ENCODE results near the gene PSPN. TPM values are rescaled to one million over a fixed set of nuclear protein-coding genes. Genes with fewer than 3 reads are reported as not detected.

Gene PSPN
- total and polyA plus RNA-seq, 4 donors, result 1.1 to 3.7 (median 2.9) TPM

DNA sequence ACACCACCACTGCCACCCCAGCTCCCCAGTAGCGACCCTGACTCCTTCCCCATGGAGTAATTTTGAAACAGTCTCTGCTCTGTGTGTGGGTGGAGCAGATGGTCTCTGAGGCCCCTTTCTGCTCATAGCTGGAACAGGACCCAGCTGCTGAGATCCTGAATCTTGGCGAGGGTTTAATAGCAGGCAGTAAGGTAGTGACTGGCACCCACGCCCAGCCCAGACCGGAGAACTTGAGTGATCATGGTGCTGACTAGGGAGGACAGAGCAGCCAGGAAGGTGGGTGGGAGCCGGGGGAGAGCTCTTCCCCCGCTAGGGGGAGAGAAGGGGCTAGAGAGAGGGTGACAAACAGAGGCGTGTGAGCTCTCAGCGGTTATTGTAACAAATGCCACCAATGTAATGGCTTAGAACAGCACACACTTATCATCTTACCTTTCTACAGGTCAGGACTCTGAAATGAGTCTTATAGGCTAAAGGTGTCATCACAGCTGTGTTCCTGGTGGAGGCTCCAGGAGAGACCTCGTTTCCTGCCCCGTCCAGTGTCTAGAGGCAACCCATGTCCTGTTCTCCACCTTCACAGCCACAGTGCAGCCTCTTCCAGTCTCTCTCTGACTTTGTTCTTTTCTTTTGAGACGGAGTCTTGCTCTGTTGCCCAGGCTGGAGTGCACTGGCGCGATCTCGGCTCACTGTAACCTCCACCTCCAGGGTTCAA, 35.1 kb downstream of the PSPN start:
- H3K27ac ChIP-seq (ENCODE audit: low read depth, low read length), result no peak overlapping the region
- H3K4me1 ChIP-seq (ENCODE audit: control insufficient read depth, insufficient read depth, low read length), result peaks cover 5% of the 10 kb centered on the region
- WGBS (ENCODE audit: insufficient coverage), result 64% methylated on average over 9 of the region's 14 CpGs
- H3K4me3 ChIP-seq (ENCODE audit: low read depth, low read length), result no peak overlapping the region
- no peaks in the 10 kb centered on the region for H3K36me3 ChIP-seq (ENCODE audit: control insufficient read depth, insufficient read depth, low read length)
- H3K27me3 ChIP-seq (ENCODE audit: control insufficient read depth, insufficient read depth, low read length), result no peaks in the 10 kb centered on the region
- no peaks in the 10 kb centered on the region for H3K9me3 ChIP-seq (ENCODE audit: control insufficient read depth, insufficient read depth, low read length)
- DNase-seq (ENCODE audit: low read depth in 4 of 6, low spot score in 6 of 6), result peak in 2 of 6 donors; percentile 20 to 46

DNA sequence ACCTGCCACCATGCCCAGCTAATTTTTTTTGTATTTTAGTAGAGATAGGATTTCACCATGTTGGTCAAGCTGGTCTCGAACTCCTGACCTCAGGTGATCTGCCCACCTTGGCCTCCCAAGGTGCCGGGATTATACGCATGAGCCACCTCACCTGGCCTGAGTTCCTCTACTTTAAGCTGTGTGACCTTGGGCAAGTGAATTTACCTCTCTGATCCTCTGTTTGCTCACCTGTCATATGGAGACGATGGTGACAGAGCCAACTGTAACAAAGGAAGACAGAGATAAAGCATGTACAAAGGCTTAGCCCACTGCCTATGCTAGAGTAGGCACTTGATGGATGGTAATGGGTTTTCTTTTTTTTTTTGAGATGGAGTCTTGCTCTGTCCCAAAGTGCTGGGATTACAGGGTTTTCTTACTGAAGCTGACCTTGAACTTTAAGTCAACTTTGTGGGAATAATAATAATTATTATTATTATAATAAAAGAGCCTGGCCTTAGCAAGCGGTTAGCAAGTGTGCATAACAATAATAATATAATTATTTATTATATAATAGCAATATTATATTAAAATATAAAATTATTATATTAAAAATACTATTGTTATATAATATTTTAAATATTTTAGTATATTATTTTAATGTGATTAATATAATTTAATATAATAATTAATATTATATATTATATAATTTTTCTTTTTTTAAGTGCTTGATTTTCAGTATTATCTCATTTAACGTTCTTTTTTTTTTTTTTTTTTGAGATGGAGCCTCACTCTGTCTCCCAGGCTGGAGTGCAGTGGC, 41.0 kb downstream of the PSPN start:
- H3K4me3 ChIP-seq (ENCODE audit: low read depth, low read length), result no peak overlapping the region
- no peaks in the 10 kb centered on the region for H3K27me3 ChIP-seq (ENCODE audit: control insufficient read depth, insufficient read depth, low read length)
- H3K4me1 ChIP-seq (ENCODE audit: control insufficient read depth, insufficient read depth, low read length), result no peaks in the 10 kb centered on the region
- no peak for DNase-seq (ENCODE audit: low read depth in 4 of 6, low spot score in 6 of 6)
- 78% methylated on average over 4 of the region's 6 CpGs for WGBS (ENCODE audit: insufficient coverage)
- H3K9me3 ChIP-seq (ENCODE audit: control insufficient read depth, insufficient read depth, low read length), result no peaks in the 10 kb centered on the region
- no peak overlapping the region for H3K27ac ChIP-seq (ENCODE audit: low read depth, low read length)
- H3K36me3 ChIP-seq (ENCODE audit: control insufficient read depth, insufficient read depth, low read length), result no peaks in the 10 kb centered on the region

DNA sequence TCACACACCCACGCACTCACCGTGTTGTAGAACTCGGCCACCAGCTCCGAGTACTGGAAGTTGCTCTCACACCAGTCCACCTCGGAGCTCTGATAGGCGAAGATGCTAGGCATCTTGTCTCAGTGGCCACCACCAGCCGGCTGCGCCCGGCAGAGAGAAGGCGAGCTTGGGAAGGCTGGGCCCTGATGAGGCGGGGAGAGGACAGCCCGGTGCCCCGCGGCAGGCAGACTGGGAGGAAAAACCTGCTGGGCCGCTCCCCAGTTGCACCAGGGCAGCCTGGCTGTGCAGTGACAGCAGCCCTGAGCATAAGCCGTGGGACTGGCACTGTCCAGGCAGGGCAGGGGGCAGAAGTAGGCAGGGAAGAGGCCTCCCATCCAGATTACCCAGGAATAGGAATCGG, 42.3 kb downstream of the PSPN start, which contains the start of gene ACER1:
Gene ACER1, minus strand, starts transcription at position 174 of the 400 bp plus-strand sequence. Its CDS starts 61 bp downstream, at position 113.
- 79% methylated on average over 15 of the region's 17 CpGs for WGBS (ENCODE audit: insufficient coverage)
- H3K27me3 ChIP-seq (ENCODE audit: control insufficient read depth, insufficient read depth, low read length), result no peaks in the 10 kb centered on the region
- no peaks in the 10 kb centered on the region for H3K4me1 ChIP-seq (ENCODE audit: control insufficient read depth, insufficient read depth, low read length)
- no peak within 1 kb of the TSS for H3K4me3 ChIP-seq (ENCODE audit: low read depth, low read length)
- H3K36me3 ChIP-seq (ENCODE audit: control insufficient read depth, insufficient read depth, low read length), result no peaks in the 10 kb centered on the region
- no peaks in the 10 kb centered on the region for H3K9me3 ChIP-seq (ENCODE audit: control insufficient read depth, insufficient read depth, low read length)
- no peak for DNase-seq (ENCODE audit: low read depth in 4 of 6, low spot score in 6 of 6)
- H3K27ac ChIP-seq (ENCODE audit: low read depth, low read length), result no peak within 1 kb of the TSS

- H3K27me3 ChIP-seq (ENCODE audit: control insufficient read depth, insufficient read depth, low read length), result no peaks in the 10 kb centered on the region
- no peaks in the 10 kb centered on the region for H3K36me3 ChIP-seq (ENCODE audit: control insufficient read depth, insufficient read depth, low read length)
- H3K4me3 ChIP-seq (ENCODE audit: low read depth, low read length), result no peak overlapping the region
- no peaks in the 10 kb centered on the region for H3K4me1 ChIP-seq (ENCODE audit: control insufficient read depth, insufficient read depth, low read length)
- 89% methylated on average over 5 of the region's 5 CpGs for WGBS (ENCODE audit: insufficient coverage)
- no peaks in the 10 kb centered on the region for H3K9me3 ChIP-seq (ENCODE audit: control insufficient read depth, insufficient read depth, low read length)
- DNase-seq (ENCODE audit: low read depth in 4 of 6, low spot score in 6 of 6), result no peak
- H3K27ac ChIP-seq (ENCODE audit: low read depth, low read length), result no peak overlapping the region
Observed at GRCh38 chr19:6326815-6327214, 48.9 kb downstream of the PSPN start.

GRCh38 chr19:6325614-6326013, 50.1 kb downstream of the PSPN start:
- Histone ChIP-seq H3K4me3 (ENCODE audit: low read depth, low read length) (no peak overlapping the region), H3K4me1 (ENCODE audit: control insufficient read depth, insufficient read depth, low read length) (no peaks in the 10 kb centered on the region), H3K9me3 (ENCODE audit: control insufficient read depth, insufficient read depth, low read length) (no peaks in the 10 kb centered on the region), H3K36me3 (ENCODE audit: control insufficient read depth, insufficient read depth, low read length) (no peaks in the 10 kb centered on the region), H3K27me3 (ENCODE audit: control insufficient read depth, insufficient read depth, low read length) (no peaks in the 10 kb centered on the region), H3K27ac (ENCODE audit: low read depth, low read length) (no peak overlapping the region)
- no peak for DNase-seq (ENCODE audit: low read depth in 4 of 6, low spot score in 6 of 6)
- 58% methylated on average over 3 of the region's 4 CpGs for WGBS (ENCODE audit: insufficient coverage)

Small RNA genes within 50 kb of the gene (small RNA-seq; reads per million reads assigned to genes)
- not detected for gene MIR6790 (ENCODE audit: low replicate concordance)
- not detected for gene MIR6885 (ENCODE audit: low replicate concordance)

Other genes with a start within 250 kb of the PSPN start
- gene ACSBG2, start 240.3 kb downstream of the PSPN start, total RNA-seq, result under 1 TPM; 0.17 to 0.40 TPM
- gene ACSBG2, start 240.3 kb downstream of the PSPN start, polyA plus RNA-seq (ENCODE audit: insufficient read length in 2 of 2), result 1 to 10 TPM in 1 of 2 donors, under 1 TPM in 1; 0.51 to 2.5 TPM
- 10 to 100 TPM; 11.5 to 32.4 TPM for gene MLLT1, start 96.0 kb downstream of the PSPN start, total RNA-seq
- gene MLLT1, start 96.0 kb downstream of the PSPN start, polyA plus RNA-seq (ENCODE audit: insufficient read length in 2 of 2), result 100 to 1,000 TPM; 129 to 132 TPM
- under 1 TPM in 1 of 2 donors, not detected in 1; 0.11 TPM for gene ACER1, start 42.3 kb downstream of the PSPN start, total RNA-seq
- under 1 TPM in 1 of 2 donors, not detected in 1; 0.11 TPM for gene ACER1, start 42.3 kb downstream of the PSPN start, polyA plus RNA-seq (ENCODE audit: insufficient read length in 2 of 2)
- gene CLPP, start 14.4 kb downstream of the PSPN start, total RNA-seq, result 10 to 100 TPM; 20.1 to 65.7 TPM
- 10 to 100 TPM; 87.2 to 88.3 TPM for gene CLPP, start 14.4 kb downstream of the PSPN start, polyA plus RNA-seq (ENCODE audit: insufficient read length in 2 of 2)
- 10 to 100 TPM; 25.8 to 72.7 TPM for gene ALKBH7, start 3.1 kb downstream of the PSPN start, total RNA-seq
- 10 to 100 TPM; 83.8 to 85.6 TPM for gene ALKBH7, start 3.1 kb downstream of the PSPN start, polyA plus RNA-seq (ENCODE audit: insufficient read length in 2 of 2)
- gene GTF2F1, start 17.2 kb upstream of the PSPN start, total RNA-seq, result 10 to 100 TPM; 26.2 to 48.9 TPM
- gene GTF2F1, start 17.2 kb upstream of the PSPN start, polyA plus RNA-seq (ENCODE audit: insufficient read length in 2 of 2), result 10 to 100 TPM; 82.9 to 97.3 TPM
- 10 to 100 TPM; 68.3 to 95.4 TPM for gene KHSRP, start 48.9 kb upstream of the PSPN start, total RNA-seq
- gene KHSRP, start 48.9 kb upstream of the PSPN start, polyA plus RNA-seq (ENCODE audit: insufficient read length in 2 of 2), result 100 to 1,000 TPM; 300 to 317 TPM
- under 1 TPM; 0.83 to 0.99 TPM for gene SLC25A41, start 57.8 kb upstream of the PSPN start, total RNA-seq
- gene SLC25A41, start 57.8 kb upstream of the PSPN start, polyA plus RNA-seq (ENCODE audit: insufficient read length in 2 of 2), result 1 to 10 TPM; 5.5 to 5.6 TPM
- 10 to 100 TPM; 57.9 to 61.1 TPM for gene SLC25A23, start 83.9 kb upstream of the PSPN start, total RNA-seq
- 100 to 1,000 TPM; 155 to 220 TPM for gene SLC25A23, start 83.9 kb upstream of the PSPN start, polyA plus RNA-seq (ENCODE audit: insufficient read length in 2 of 2)
- under 1 TPM; 0.20 to 0.44 TPM for gene CRB3, start 88.3 kb upstream of the PSPN start, total RNA-seq
- gene CRB3, start 88.3 kb upstream of the PSPN start, polyA plus RNA-seq (ENCODE audit: insufficient read length in 2 of 2), result 1 to 10 TPM in 1 of 2 donors, under 1 TPM in 1; 0.62 to 1.2 TPM
- gene DENND1C, start 105.9 kb upstream of the PSPN start, total RNA-seq, result under 1 TPM; 0.28 to 0.59 TPM
- gene DENND1C, start 105.9 kb upstream of the PSPN start, polyA plus RNA-seq (ENCODE audit: insufficient read length in 2 of 2), result 1 to 10 TPM; 2.2 to 2.4 TPM
- gene TUBB4A, start 126.4 kb upstream of the PSPN start, total RNA-seq, result 100 to 1,000 TPM in 1 of 2 donors, 10 to 100 TPM in 1; 42.2 to 121 TPM
- gene TUBB4A, start 126.4 kb upstream of the PSPN start, polyA plus RNA-seq (ENCODE audit: insufficient read length in 2 of 2), result 100 to 1,000 TPM; 565 to 644 TPM
- gene TNFSF9, start 155.1 kb upstream of the PSPN start, total RNA-seq, result 1 to 10 TPM; 1.5 to 4.0 TPM
- gene TNFSF9, start 155.1 kb upstream of the PSPN start, polyA plus RNA-seq (ENCODE audit: insufficient read length in 2 of 2), result 1 to 10 TPM; 5.6 to 6.8 TPM
- gene CD70, start 215.2 kb upstream of the PSPN start, total RNA-seq, result not detected
- gene CD70, start 215.2 kb upstream of the PSPN start, polyA plus RNA-seq (ENCODE audit: insufficient read length in 2 of 2), result not detected